ENCODE measurements around the gene PFKP.

Gene PFKP

GRCh38 chr10:3117486-3117885 lies 50.1 kb downstream of the PFKP start:
- no peak for DNase-seq

- no peak for DNase-seq
These were observed 51.3 kb downstream of the PFKP start for GRCh38 chr10:3118641-3119091.

- no peak for DNase-seq
These were observed 52.6 kb downstream of the PFKP start for GRCh38 chr10:3119796-3120459.

- no peak for DNase-seq
These were observed 54.7 kb downstream of the PFKP start for GRCh38 chr10:3122034-3122433.

GRCh38 chr10:3122486-3123205 lies 55.3 kb downstream of the PFKP start:
- no peak for DNase-seq

- DNase-seq = no peak
These were observed 56.4 kb downstream of the PFKP start for GRCh38 chr10:3123571-3124411.

- DNase-seq = no peak
These were observed 57.2 kb downstream of the PFKP start for GRCh38 chr10:3124412-3125175.

GRCh38 chr10:3125527-3126170 lies 58.3 kb downstream of the PFKP start:
- no peak for DNase-seq

- DNase-seq = no peak
These were observed 58.9 kb downstream of the PFKP start for GRCh38 chr10:3126249-3126648.

- no peak for DNase-seq
These were observed 59.5 kb downstream of the PFKP start for GRCh38 chr10:3126741-3127346.

- no peak for DNase-seq
These were observed 60.6 kb downstream of the PFKP start for GRCh38 chr10:3127921-3128320.

- no peak for DNase-seq
These were observed 61.2 kb downstream of the PFKP start for GRCh38 chr10:3128379-3129130.

- no peak for DNase-seq
These were observed 62.4 kb downstream of the PFKP start for GRCh38 chr10:3129581-3130340.

GRCh38 chr10:3131098-3131497 lies 63.8 kb downstream of the PFKP start:
- no peak for DNase-seq

- no peak for DNase-seq
These were observed 65.0 kb downstream of the PFKP start for GRCh38 chr10:3132036-3133025.

GRCh38 chr10:3133948-3134347 lies 66.6 kb downstream of the PFKP start:
- no peak for DNase-seq

- no peak for DNase-seq
These were observed 67.7 kb downstream of the PFKP start for GRCh38 chr10:3135006-3135405.

- no peak for DNase-seq
These were observed 69.0 kb downstream of the PFKP start for GRCh38 chr10:3136336-3136735.

Data from T-helper 9 cell (primary cell).